Astrocyte of the hippocampus (primary cell): ENCODE measurements around the gene SEC24D.

Experiments
- DNase-seq: peaks from one replicate; pipeline ENCODE4 v3.0.0; 2011; ENCODE audit warnings: low read depth, low spot score

Gene SEC24D

GRCh38 chr4:118842055-118842454, 6.1 kb upstream of the SEC24D start:
- peak; percentile 61 for DNase-seq

- DNase-seq: no peak
These were observed 3.4 kb upstream of the SEC24D start for GRCh38 chr4:118839221-118839927.

GRCh38 chr4:118837121-118837507, 1.2 kb upstream of the SEC24D start:
- DNase-seq: no peak

- peak; percentile 78 for DNase-seq
These were observed 585 bp upstream of the SEC24D start for GRCh38 chr4:118836301-118837120.

GRCh38 chr4:118834960-118835569, 861 bp downstream of the SEC24D start:
- peak; percentile 86 for DNase-seq

GRCh38 chr4:118834070-118834469, 1.9 kb downstream of the SEC24D start:
- peak; percentile 39 for DNase-seq

- DNase-seq: no peak
These were observed 2.6 kb downstream of the SEC24D start for GRCh38 chr4:118833192-118833820.

GRCh38 chr4:118829107-118829506, 6.8 kb downstream of the SEC24D start:
- no peak for DNase-seq

GRCh38 chr4:118826723-118827444, 9.0 kb downstream of the SEC24D start:
- no peak for DNase-seq

GRCh38 chr4:118825799-118826198, 10.1 kb downstream of the SEC24D start:
- no peak for DNase-seq

- no peak for DNase-seq
These were observed 11.8 kb downstream of the SEC24D start for GRCh38 chr4:118824141-118824540.

GRCh38 chr4:118823471-118823870, 12.5 kb downstream of the SEC24D start:
- DNase-seq: peak; percentile 66

GRCh38 chr4:118821590-118822293, 14.2 kb downstream of the SEC24D start:
- DNase-seq: no peak

- DNase-seq: no peak
These were observed 18.6 kb downstream of the SEC24D start for GRCh38 chr4:118817178-118817930.

GRCh38 chr4:118816538-118817177, 19.3 kb downstream of the SEC24D start:
- no peak for DNase-seq

- no peak for DNase-seq
These were observed 21.0 kb downstream of the SEC24D start for GRCh38 chr4:118814891-118815290.

- DNase-seq: no peak
These were observed 21.9 kb downstream of the SEC24D start for GRCh38 chr4:118814058-118814457.

GRCh38 chr4:118813561-118813960, 22.4 kb downstream of the SEC24D start:
- DNase-seq: no peak

GRCh38 chr4:118811832-118812231, 24.1 kb downstream of the SEC24D start:
- no peak for DNase-seq
